AG08395 (cell line): Measurements from ENCODE around the gene ME3.
"Not testable (repeated sequence)": the region's sequence is repeated elsewhere in the genome, so short reads cannot be mapped to it uniquely, and the experiment has no call there.

Experiments used
- DNase-seq: peaks from one replicate; pipeline ENCODE4 v3.0.0; 2012; ENCODE audit warnings: mixed read lengths, low spot score

The ME3 gene

GRCh38 chr11:86558841-86559240 is 113.6 kb downstream of the ME3 start:
- no peak for DNase-seq

- peak; percentile 23 for DNase-seq
These were observed 114.2 kb downstream of the ME3 start for GRCh38 chr11:86558207-86558606.

DNA sequence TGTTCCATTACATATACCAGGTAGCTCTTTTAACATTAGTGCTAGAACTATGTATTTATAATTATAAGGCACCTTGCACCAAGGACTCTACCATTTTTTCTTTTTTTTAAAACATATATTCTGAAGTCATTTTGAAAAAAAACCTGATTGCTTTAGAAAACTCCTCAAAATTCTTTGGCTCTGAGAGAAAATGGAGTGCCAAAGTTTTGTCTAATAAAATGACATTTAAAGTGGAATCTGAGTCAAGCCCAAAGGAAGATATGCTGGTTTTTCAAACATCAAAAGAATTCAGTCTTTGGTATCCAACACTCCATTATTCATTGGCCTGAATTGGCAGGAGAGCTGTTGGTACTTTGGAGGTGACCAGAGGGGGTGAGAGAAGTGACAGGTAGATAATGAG is 116.5 kb downstream of the ME3 start:
- DNase-seq: no peak

GRCh38 chr11:86555401-86555800 is 117.0 kb downstream of the ME3 start:
- no peak for DNase-seq

- no peak for DNase-seq
These were observed 119.2 kb downstream of the ME3 start for GRCh38 chr11:86553265-86553664.

GRCh38 chr11:86551288-86552092 is 120.9 kb downstream of the ME3 start:
- peak; percentile 81 for DNase-seq

DNA sequence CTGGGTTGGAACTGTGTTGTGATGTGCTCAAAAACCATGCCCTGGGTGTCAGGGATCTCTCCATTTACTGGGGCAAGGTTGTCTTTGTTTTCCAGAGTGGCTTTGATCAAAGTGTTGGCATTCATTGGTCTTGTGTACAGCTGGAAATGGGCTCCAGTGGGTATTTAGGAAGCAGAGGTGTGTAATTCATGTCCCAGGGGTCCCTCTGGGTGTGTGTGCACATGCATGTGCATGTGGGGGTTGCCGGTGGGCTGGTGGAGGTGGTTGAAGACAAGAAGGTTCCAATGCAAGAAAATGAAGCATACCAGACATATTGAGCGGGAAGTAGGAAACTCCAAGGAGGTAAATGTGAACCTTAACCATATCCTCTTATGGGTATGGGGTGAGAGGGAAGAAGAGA is 121.7 kb downstream of the ME3 start:
- no peak for DNase-seq

- DNase-seq: peak; percentile 46
These were observed 124.0 kb downstream of the ME3 start for GRCh38 chr11:86548271-86548917.

- no peak for DNase-seq
These were observed 124.7 kb downstream of the ME3 start for GRCh38 chr11:86547727-86548126.

GRCh38 chr11:86541299-86541698 is 131.1 kb downstream of the ME3 start:
- not testable (repeated sequence) for DNase-seq

GRCh38 chr11:86538223-86538548 is 134.2 kb downstream of the ME3 start:
- DNase-seq: no peak

DNA sequence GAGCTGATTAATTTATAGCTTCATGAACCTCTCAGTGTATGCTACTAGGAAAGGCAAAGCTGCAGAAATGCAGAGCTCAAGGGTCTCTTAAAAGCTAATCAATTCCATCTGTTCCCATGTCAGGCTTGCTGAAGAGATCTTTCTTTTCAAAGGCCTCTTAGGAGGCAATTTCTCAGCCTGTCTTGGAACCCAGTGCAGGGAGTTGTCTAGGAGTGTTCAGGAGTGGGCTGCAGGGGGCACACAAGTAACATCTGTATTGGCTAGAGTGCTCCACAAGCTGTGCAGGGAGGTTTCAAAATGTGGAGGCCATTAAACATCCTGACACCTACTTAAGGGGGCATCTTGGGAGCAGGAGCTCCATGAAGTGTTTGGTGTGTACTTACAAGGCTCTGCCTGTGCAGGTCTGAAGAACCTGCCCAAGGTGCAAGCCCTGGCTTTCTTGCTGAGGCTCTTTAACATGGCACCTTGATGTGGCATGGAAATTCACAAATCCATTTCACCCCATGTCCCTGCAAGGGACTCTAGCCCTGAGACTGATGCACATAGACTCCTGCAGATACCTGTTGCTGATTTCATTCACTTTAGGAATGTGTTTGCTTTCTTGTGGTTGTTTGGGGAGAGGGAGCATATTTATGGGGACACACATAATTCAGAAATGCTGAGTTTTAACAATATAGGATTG is 134.7 kb downstream of the ME3 start:
- no peak for DNase-seq

DNA sequence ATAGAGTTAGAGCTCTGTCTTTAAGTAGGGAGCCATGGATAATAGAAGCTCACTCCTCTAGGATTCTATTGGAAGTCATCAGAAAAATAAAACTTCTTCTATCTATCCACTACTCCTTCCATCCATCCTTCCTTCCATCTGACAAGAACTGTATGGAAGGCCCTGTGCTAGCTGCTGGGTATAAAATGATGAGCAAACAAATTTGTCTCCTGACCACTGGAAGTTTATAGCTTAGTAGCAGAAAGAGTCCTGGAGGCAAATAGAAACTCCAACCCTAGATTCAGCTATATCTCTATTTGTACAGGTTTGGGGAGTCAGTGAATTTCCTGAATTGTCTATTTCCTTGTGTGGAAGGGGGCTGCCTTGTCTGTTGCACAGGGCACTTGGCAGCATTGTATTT is 136.6 kb downstream of the ME3 start:
- no peak for DNase-seq

- DNase-seq: peak; percentile 43
These were observed 147.6 kb downstream of the ME3 start for GRCh38 chr11:86524620-86525352.

GRCh38 chr11:86523738-86524619 is 148.4 kb downstream of the ME3 start:
- peak; percentile 78 for DNase-seq

GRCh38 chr11:86522512-86522911 is 149.9 kb downstream of the ME3 start:
- not testable (repeated sequence) for DNase-seq

GRCh38 chr11:86519064-86519911 is 153.1 kb downstream of the ME3 start:
- peak; percentile 61 for DNase-seq

DNA sequence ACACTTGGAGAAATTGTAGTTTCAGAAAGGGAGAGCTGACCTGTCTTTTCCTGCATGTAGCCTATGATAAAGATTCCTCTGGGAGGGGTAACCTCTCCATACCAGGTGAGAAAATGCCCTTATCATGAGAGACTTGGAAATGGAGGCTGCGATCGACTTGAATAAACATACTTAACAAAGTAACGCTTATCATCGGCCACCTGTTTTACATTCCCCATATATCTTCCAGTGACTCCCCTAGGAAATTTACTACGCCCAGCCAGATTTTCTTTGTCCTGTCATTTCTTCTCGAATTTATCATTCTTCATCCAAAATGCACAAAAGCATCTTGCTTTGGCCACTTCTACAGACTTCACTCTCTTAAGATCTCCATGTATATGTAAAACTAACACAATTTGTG is 154.2 kb downstream of the ME3 start:
- no peak for DNase-seq

- DNase-seq: no peak
These were observed 154.9 kb downstream of the ME3 start for GRCh38 chr11:86517557-86517956.

DNA sequence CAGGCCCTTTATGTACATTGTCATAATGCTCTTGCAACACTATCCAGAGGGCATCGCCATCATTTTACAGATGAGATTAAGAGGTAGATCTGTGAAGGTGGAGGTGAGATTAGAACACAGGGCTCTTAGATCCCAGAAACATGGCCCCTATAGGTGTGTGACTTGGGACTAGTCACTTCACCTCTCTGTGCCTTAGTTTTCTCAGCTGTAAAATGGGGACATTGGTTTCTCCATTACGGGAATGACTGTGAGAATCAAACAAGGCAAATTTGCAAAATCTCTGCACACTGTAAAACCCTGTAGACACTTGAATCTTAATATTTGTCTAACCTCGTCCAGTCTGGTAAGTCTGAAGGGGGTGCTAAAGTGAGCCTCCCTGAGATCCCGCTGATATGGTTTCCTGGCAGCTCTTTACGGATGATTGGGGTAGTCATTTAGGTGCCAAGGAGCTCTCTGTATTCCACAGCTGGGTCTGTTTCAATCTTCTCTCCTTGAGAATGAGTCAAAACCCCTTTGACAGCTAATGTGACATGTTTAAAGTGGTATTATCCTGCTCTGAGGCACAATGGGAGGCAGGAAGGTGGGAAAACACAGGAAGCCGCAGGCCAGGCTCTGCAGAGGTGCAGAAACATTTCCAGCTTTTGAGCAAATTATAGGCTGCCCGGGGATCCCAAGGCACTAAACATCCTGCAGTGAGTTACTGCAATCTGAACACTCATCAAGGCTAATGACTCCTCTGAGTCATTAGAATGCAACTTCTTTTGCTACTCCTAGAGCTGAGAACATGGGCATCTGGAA is 156.9 kb downstream of the ME3 start:
- peak; percentile 91 for DNase-seq
